HG03442 (cell line): ENCODE measurements around the gene WNT11.

Experiments
- ATAC-seq: cut with Tn5 transposase; IDR thresholded peaks from one replicate; pipeline ENCODE4 v1.9.1; 2021; ENCODE audit warnings: mild to moderate bottlenecking, moderate library complexity; ENCODE audit not compliant: unreplicated experiment

The WNT11 gene

DNA sequence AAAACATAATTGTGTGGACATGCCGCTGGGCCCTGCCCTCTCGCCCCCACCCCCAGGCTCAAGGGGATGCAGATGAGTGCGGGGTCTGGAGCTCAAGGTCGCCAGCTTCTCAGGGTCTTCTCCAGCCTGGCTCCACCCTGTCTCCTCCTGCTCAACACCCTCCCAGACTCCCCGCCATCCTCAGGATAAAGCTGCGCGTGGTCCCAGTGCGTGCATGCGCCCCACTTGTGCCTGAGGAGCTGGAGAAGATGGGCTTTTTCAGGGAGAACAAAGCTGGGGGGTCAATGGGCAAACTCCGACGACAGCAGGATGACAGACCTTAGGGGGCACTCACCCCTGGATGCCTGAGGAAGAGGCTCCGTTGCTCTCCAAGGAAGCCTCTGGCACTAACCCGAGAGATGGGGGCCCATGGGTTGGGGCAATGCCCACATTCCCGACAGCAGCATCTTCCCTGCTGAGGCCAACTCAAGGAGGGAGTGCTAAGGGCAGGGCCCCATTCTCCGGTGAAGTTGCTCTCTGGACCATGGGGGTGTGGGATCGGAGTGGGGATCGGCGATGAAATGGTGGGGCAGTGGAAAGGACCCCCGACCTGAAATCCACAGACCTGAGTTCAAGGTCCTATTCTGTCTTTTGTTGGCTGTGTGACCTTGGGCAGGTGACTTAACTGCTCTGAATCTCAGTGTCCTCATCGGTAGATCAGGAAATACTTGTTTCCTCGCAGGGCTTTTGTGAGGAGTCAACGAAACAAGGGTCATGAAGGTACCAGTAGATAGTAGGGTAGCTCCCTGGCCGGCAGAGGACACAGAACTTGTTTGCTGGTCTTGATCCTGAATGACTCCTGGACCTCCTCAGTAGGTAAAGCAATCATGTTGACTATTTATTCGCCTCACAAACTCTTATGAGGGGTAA lies 47.7 kb downstream of the WNT11 start:
- no peak for ATAC-seq

DNA sequence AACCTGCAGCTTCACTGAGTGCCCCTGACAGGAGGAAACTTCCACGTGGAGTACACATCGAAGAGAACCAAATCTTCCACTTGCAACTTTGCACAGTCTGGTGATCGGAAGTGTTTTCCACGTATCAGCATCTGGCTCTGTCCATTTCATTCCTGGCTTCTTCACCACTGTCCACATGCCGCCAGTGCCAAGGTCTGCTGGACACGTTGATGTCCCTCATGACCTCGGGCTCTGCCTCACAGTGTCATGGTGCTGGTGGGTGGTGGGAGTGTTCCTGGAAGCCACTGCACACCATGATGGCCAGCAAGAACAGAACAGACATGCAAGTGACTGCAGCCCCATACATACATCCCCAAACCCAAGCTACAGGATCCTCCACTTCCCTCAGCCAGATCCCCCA lies 48.4 kb downstream of the WNT11 start:
- ATAC-seq = no peak

GRCh38 chr11:76156971-76157427 lies 49.3 kb downstream of the WNT11 start:
- no peak for ATAC-seq

DNA sequence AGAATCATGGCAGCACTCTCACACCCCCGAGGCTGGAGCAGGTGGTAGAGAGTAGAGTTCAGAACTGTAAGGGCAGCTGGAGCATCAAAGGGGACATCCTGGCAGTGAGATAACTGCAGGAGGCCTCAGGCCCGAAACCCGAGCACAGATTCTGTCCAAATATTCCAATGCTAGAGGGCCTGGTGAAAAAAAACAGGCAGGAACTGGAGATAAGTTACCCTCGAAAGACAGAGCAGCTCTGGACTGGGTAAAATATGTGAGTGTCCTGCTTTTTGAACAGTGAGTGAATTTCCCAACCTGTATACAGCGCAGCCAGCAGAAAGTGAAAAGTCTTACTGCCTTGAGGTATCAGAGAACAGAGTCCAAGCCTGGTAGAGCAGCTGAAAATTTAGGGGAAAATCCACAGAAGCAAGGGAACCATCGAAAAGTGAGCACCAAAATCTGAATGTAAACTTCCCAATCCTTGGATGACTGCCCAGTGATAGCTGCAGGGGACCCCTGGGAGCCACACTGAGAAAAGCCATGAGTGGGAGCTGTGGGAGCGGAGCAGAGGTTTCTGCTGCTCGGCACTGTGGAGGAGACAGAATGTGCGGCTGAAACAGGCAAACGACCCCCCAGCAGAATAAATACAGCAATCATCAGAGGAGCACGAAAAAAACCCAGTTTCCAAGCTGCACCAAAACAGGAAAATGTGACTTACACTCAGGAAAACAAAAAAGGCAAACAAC lies 50.6 kb downstream of the WNT11 start:
- no peak for ATAC-seq

DNA sequence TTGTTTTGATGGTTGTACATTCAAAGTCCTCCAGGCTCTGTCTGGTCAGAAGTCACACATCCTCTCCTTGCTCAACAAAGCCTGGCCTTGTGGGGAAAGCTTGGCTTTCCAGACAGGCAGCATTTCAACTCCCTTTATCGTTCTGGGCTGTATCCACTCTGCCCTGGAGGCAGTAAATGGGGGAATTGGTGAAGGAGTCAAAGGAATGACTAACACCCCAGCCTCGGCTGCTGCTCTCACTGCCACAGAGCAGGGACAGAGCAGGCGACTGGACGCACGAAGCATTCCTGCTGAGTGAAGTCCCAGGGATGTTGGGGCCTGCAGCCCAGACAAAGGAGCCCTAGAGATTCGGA lies 52.8 kb downstream of the WNT11 start:
- ATAC-seq = no peak

DNA sequence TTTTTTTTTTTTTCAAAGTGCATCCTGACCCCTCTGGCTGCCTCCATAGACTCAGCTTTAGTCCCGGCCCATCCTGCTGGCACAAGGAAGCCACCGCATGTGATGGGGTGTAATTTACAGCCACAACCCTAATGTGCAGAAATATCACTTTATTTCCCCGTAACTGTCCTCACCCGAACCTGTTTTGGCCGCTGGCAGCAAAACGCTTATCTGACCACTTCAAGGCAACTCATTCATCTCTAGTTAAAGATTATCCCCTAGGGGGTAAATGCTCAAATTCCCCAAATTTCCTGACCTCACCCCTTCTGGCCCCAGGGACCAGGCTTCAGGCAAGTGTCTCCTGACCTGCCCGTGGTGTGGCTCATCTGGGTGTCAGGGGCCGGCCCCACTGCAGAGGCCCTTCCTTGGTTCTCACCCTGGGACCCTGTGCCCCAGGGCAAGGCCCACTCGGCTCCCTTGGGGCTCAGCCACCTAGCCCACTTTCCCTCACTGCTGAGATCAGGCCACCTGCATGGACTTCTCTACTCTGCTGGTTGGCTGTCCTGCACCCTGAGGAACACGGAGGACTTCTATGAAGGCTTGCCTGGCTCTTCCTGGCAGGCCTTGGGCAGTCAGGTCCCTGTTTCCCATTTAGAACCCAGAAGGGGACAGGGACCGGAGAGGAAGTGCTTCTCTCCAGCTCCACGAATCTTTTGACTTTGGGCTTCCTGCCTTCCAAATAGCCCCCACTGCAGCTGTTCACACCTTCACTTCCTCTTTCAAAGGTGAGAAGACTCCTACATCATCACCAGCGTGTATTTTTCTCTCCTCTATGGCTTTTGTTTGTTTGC lies 53.3 kb downstream of the WNT11 start:
- ATAC-seq = no peak

GRCh38 chr11:76152086-76152681 lies 54.1 kb downstream of the WNT11 start:
- ATAC-seq = peak; percentile 77

- ATAC-seq = no peak
Measured at GRCh38 chr11:76151556-76152085, 54.7 kb downstream of the WNT11 start.

GRCh38 chr11:76150141-76150540 lies 56.2 kb downstream of the WNT11 start:
- no peak for ATAC-seq

- ATAC-seq = no peak
Measured at GRCh38 chr11:76149713-76150112, 56.6 kb downstream of the WNT11 start.

DNA sequence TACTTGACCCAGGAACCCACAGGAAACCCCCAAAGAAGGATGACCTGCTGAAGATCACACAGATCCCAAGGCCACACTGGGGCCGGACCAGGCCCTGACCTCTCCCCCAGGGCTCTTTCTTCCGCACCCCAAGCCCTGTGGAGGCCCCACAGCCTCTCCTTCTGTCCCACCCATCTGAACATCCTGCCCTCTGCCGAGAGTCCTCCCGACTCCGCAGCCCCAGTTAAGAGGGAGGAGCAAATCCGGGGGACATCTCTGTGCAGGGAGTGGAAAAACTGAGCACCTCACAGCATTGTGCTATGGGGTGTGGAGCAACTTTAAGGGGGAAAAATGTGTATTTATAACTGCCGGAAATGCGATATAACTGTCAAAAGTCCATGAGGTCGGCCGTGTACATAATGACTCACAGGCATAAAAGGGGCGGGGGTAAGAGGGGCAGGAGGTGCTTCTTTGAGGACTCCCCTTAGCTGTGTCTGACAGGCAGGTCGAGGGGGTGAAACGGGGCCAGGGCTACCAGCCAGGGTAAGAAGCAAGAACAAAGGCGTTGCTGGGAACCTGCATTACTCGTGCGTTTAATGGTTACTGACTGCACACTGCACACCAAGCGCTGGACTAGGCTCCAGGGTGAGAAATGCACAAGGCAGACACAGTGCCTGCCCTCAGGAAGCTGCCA lies 57.2 kb downstream of the WNT11 start:
- ATAC-seq = no peak

- ATAC-seq = no peak
Measured at GRCh38 chr11:76148231-76148630, 58.1 kb downstream of the WNT11 start.

DNA sequence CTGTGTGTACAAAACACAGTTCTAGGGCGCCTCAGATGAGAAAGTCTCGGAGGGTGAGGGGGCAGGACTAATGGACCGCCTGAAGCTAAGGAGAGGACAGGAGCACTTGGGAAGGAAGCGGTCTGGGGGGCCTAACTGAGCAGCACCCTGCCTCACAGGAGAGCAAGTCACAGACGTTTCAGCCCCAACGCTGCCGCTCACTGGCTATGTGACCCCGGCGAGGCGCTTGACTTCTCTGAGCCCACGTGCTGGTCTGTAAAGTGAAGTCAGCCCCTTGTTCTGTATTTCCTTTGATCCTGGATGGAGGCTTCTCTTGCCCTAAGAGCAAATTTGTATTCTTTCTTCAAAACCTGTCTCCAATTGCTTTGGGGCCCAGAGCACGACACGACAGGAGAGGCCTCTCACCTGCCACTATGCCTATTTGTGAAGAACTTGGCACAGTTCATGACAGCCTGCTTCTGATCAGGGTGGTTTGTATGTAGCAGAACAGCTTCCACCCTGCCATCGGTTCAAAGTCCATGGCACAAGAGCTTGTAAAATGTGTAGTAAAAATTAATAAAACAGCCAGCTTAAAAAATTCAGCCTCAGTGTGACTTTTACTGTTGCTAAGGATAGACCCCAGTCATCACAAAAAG lies 59.1 kb downstream of the WNT11 start:
- ATAC-seq = no peak

DNA sequence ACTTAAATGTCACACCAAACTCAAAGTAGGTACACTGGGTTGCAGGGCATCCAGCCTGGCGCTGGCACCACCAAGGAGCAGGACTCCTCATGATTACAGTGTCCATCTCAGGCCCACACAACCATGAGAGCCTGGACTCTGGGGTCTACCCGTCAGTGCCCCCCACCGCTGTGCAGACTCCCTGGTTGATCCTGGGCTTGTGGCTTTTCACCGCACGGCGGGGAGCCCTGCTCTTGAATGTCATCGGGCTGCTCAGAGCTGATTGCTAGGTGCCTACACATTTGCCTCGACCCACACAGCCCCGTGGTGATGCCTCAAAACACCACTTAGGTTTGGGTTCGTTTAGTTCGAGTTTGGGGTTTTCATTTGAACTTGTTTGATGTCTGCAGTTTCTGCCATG lies 63.0 kb downstream of the WNT11 start:
- ATAC-seq = no peak

- ATAC-seq = no peak
Measured at GRCh38 chr11:76141901-76142588, 64.3 kb downstream of the WNT11 start.

DNA sequence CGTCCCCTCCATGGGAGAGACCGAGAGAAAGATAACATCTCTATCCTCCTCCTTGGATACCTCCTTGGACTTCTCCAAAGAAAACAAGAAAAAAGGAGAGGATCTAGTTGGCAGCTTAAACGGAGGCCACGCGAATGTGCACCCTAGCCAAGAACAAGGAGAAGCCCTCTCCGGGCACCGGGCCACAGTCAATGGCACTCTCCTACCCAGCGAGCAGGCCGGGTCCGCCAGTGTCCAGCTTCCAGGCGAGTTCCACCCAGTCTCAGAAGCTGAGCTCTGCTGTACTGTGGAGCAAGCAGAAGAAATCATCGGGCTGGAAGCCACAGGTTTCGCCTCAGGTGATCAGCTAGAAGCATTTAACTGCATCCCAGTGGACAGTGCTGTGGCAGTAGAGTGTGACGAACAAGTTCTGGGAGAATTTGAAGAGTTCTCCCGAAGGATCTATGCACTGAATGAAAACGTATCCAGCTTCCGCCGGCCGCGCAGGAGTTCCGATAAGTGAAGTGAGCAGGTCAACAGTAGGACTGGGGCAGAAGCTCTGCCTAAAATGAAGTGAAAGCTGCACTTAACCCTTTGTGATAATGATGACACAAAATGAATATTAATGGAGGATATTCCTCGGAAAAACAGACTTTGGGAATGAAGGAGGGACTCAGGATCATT lies 65.3 kb downstream of the WNT11 start:
- ATAC-seq = no peak

DNA sequence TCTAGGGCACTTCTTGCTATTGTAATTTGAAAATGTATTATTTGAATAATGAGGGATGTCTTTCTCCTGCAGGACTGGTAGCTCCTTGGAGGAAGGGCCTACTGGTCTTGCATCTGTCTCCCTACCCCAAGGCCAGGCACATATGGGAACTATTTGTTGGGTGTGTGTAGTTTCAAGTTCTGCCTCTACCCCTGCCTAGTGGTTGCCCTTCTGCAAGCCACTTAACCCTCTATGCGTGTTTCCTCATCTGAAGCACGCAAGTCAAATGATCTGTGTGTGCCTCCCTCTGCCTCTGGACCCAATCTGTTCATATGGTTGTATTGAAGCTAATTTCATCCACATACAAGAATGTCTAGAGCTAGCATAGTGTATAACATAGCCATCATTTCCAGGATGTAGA lies 67.0 kb downstream of the WNT11 start:
- no peak for ATAC-seq
